ENCODE measurements around the gene RAX2.

DNA sequence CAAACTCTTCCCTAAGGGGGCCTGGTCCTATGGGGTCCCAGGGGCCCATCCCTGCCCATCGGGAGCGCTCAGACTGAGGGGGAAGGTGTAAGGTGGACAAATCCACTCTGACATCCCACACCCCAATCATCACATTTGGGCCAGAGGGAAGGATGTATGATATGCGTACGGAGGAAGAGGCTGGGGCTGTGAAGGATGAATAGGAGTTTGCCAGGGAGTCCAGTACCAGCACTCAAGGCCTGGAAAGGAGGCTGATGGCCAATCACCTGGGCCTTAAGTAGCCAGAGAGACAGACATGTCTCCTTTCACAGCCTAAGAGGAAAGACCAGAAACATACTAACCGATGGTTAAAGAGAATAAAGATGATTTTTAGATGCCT is 48.9 kb downstream of the RAX2 start:
- TF ChIP-seq, protein P1, sequence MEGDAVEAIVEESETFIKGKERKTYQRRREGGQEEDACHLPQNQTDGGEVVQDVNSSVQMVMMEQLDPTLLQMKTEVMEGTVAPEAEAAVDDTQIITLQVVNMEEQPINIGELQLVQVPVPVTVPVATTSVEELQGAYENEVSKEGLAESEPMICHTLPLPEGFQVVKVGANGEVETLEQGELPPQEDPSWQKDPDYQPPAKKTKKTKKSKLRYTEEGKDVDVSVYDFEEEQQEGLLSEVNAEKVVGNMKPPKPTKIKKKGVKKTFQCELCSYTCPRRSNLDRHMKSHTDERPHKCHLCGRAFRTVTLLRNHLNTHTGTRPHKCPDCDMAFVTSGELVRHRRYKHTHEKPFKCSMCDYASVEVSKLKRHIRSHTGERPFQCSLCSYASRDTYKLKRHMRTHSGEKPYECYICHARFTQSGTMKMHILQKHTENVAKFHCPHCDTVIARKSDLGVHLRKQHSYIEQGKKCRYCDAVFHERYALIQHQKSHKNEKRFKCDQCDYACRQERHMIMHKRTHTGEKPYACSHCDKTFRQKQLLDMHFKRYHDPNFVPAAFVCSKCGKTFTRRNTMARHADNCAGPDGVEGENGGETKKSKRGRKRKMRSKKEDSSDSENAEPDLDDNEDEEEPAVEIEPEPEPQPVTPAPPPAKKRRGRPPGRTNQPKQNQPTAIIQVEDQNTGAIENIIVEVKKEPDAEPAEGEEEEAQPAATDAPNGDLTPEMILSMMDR (IDR thresholded peaks at IDR 0.05; ENCODE audit: poor library complexity) = no peak
- TF ChIP-seq EZH2 (IDR thresholded peaks at IDR 0.05; ENCODE audit: borderline replicate concordance) = no peak

All from hepatocyte (in vitro differentiated cells).